K562 (cell line): ENCODE results near the gene SPNS2. TPM values are rescaled to one million over a fixed set of nuclear protein-coding genes. Genes with fewer than 3 reads are reported as not detected.
"Not testable (repeated sequence)": the region's sequence is repeated elsewhere in the genome, so short reads cannot be mapped to it uniquely, and the experiment has no call there.

ENCODE experiments used
- ATAC-seq: fragments of 200-7000 bp; cut with Tn5 transposase; 3 replicates; pipeline ENCODE4 v1.9.1; 2020; ENCODE audit warnings: moderate library complexity
- BruUV-seq: library from RNA; stranded (reverse); fragments of 400-500 nt; replicated peaks from 2 replicates; lab custom pipeline; 2021; lab: Mats Ljungman, UMichigan
- CTCF ChIA-PET: fragments of 300-600 bp; formaldehyde crosslinking; extraction: SDS; loops from one replicate; lab custom pipeline; 2021; ENCODE audit warnings: low intra/inter-chr PET ratio; lab: Yijun Ruan, JAX
- POLR2A ChIA-PET: fragments of 300-600, 350-650 bp; sonication (Branson Sonifier 250); formaldehyde crosslinking; extraction: SDS; loops from one replicate; lab custom pipeline; 2021; ENCODE audit warnings: antibody characterized with exemption, inconsistent platforms; lab: Yijun Ruan, JAX
- DNase-seq, 4 experiments: peaks; one replicate each; pipeline versions ENCODE4 v3.0.0 to v3.0.0-alpha.2; 2011 to 2018; ENCODE audit warnings: low spot score in 3 of 4, mixed read lengths in 3 of 4; ENCODE audit errors: extremely low read depth in 1 of 4
- FAIRE-seq: peaks from 2 replicates; lab custom pipeline; 2011; peaks lifted over from hg19 to GRCh38; lab: Jason Lieb, UNC
- H2AFZ ChIP-seq: 2 replicates; pipeline ENCODE4 v1.6.0; 2011; ENCODE audit warnings: low read depth, low read length, control low read depth, inconsistent platforms
- H3K27ac ChIP-seq: fragments of 200-600 bp; 3 replicates; pipeline ENCODE4 v1.8.0; 2011; ENCODE audit warnings: low read depth, mild to moderate bottlenecking, control low read depth, inconsistent platforms, low read length, moderate library complexity, mixed read lengths; ENCODE audit errors: extremely low read depth
- H3K27me3 ChIP-seq, 2 experiments: fragments of 300-600 bp in 1 of 2; 2 replicates in 1 of 2; 3 replicates in 1 of 2; pipeline versions ENCODE4 v1.6.0 to v1.8.0; 2011; ENCODE audit warnings: inconsistent platforms in 2 of 2, low read length in 2 of 2, mild to moderate bottlenecking in 1 of 2, mixed read lengths in 1 of 2, moderate library complexity in 1 of 2; ENCODE audit not compliant: control insufficient read depth in 2 of 2, insufficient read depth in 2 of 2
- H3K36me3 ChIP-seq: fragments of 300-600 bp; 3 replicates; pipeline ENCODE4 v1.8.0; 2011; ENCODE audit warnings: mild to moderate bottlenecking, low read length, inconsistent platforms; ENCODE audit not compliant: control insufficient read depth, insufficient read depth
- H3K4me1 ChIP-seq, 2 experiments: fragments of 200-600 bp in 1 of 2; replicated peaks in 1 of 2; 2 replicates in 1 of 2; 3 replicates in 1 of 2; pipeline versions ENCODE4 v1.5.1 to v1.8.0; 2011; ENCODE audit warnings: inconsistent platforms in 2 of 2, low read length in 2 of 2, mild to moderate bottlenecking in 1 of 2, mixed read lengths in 1 of 2, moderate library complexity in 1 of 2; ENCODE audit not compliant: control insufficient read depth in 2 of 2, insufficient read depth in 2 of 2
- H3K4me2 ChIP-seq: 2 replicates; pipeline ENCODE4 v1.6.1; 2011; ENCODE audit warnings: low read length, control low read depth, inconsistent platforms, mixed read lengths; ENCODE audit not compliant: insufficient read depth
- H3K4me3 ChIP-seq: fragments of 200-600 bp; sonication (generic), shearing (Covaris generic); 2 replicates; pipeline ENCODE4 v1.5.1; 2016; ENCODE audit warnings: control low read depth, inconsistent platforms
- H3K79me2 ChIP-seq: fragments of 200-600 bp; 3 replicates; pipeline ENCODE4 v1.8.0; 2011; ENCODE audit warnings: low read length, inconsistent platforms; ENCODE audit not compliant: control insufficient read depth, insufficient read depth
- H3K9ac ChIP-seq, 2 experiments: 2 replicates each; pipeline versions ENCODE4 v1.6.0 to v1.6.1; 2011; ENCODE audit warnings: low read depth in 2 of 2, low read length in 2 of 2, control low read depth in 1 of 2, inconsistent platforms in 1 of 2, mild to moderate bottlenecking in 1 of 2, mixed read lengths in 1 of 2; ENCODE audit not compliant: insufficient read depth in 1 of 2
- H3K9me1 ChIP-seq: one replicate; pipeline ENCODE4 v1.6.0; 2011; ENCODE audit warnings: inconsistent platforms, mild to moderate bottlenecking, low read length, moderate library complexity; ENCODE audit not compliant: control insufficient read depth, insufficient read depth
- H3K9me3 ChIP-seq: replicated peaks from 2 replicates; pipeline ENCODE4 v1.5.1; 2011; ENCODE audit warnings: low read depth, low read length, inconsistent platforms; ENCODE audit not compliant: control insufficient read depth, insufficient read depth
- H4K20me1 ChIP-seq: replicated peaks from 2 replicates; pipeline ENCODE4 v1.6.1; 2011; ENCODE audit warnings: low read length, inconsistent platforms, mixed read lengths; ENCODE audit not compliant: control insufficient read depth, insufficient read depth
- WGBS: fragments of 100-300 bp; shearing (Covaris generic); methylation state at CpG from one replicate; pipeline ENCODE4 v1.1.6; 2016; ENCODE audit warnings: low coverage, mixed read lengths; ENCODE audit not compliant: insufficient coverage; ENCODE audit errors: missing lambda C conversion rate; 5-methylcytosine and 5-hydroxymethylcytosine counted together
- in situ Hi-C: fragments of 300-500 bp; cut with MboI; formaldehyde crosslinking; loops from 4 replicates; pipeline ENCODE4 v1.15.0; 2018; ENCODE audit warnings: inconsistent platforms, mixed read lengths
- intact Hi-C: fragments of 100-400 bp; cut with micrococcal nuclease; formaldehyde crosslinking; loops from 2 replicates; pipeline ENCODE4 v1.14.2; 2022
- polyA plus RNA-seq, 8 experiments: library from polyadenylated mRNA; depleted of rRNA in 4 of 8; stranded (reverse) in 5 of 8; unstranded in 3 of 8; fragments of >200 nt; fragmentation: Nextera tagmentation in 2 of 8; fragmentation: Illumina TruSeq in 1 of 8; extraction: Ambion mirVana in 2 of 8; extraction: Trizol in 1 of 8; gene quantifications; 2 replicates each; pipeline versions ENCODE4 v1.2.1 to v1.2.3, GENCODE V29; 2011 to 2014; ENCODE audit warnings: inconsistent platforms in 1 of 8, missing spikeins in 1 of 8
- total RNA-seq, 7 experiments: library from RNA; depleted of rRNA in 6 of 7; stranded (reverse); fragments of >200 nt in 6 of 7; fragmentation: Illumina TruSeq in 2 of 7; extraction: Trizol in 2 of 7; gene quantifications; 2 replicates each; pipeline versions ENCODE4 v1.2.1 to v1.2.3, GENCODE V29; 2011 to 2021; ENCODE audit warnings: low replicate concordance in 1 of 7
- TF ChIP-seq, protein P1 (sequence below): fragments of 450-650 bp; formaldehyde crosslinking; conservative IDR thresholded peaks from 2 replicates; pipeline ENCODE4 v1.4.0; 2022; ENCODE audit warnings: mild to moderate bottlenecking, missing genetic modification characterization
- TF ChIP-seq, protein P2 (sequence below): sonication (generic); formaldehyde crosslinking; IDR thresholded peaks from 2 replicates; pipeline ENCODE4 v1.8.0; 2022; ENCODE audit warnings: missing genetic modification reagents, mild to moderate bottlenecking, moderate library complexity, borderline replicate concordance

Gene SPNS2
- total and polyA plus RNA-seq, 9 of the 15 experiments (the other 6 are each of a cell fraction or from before 2014, with no cell fraction given): 0.06 TPM; not detected in 8

DNA sequence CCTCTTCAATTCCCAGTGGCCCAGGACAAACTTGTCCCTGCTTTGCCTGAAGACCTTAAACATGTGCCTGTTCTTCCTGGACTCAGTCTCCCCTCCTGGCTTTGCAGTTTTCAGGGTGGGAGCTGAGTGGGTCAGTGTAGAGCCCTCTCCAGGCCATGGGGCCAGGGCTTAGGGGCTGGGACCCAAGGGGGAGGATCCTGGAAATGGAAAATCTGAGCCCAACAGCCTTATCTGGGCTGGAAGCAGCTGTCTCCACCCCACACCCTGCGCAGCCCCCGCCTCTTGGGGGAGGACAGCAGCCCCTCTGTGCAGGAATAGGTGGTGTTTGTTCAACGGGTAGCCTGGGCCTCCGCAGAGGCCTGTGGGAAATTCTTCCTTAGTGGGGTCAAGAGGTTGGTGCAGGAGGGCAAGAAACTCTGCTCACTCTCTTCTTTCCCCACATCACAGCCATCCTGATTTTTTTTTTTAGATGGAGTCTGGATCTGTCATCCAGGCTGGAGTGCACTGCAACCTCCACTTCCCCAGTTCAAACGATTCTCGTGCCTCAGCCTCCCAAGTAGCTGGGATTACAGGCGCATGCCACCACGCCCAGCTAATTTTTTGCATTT is 78.8 kb downstream of the SPNS2 start:
- intact Hi-C loops: no loop called here

DNA sequence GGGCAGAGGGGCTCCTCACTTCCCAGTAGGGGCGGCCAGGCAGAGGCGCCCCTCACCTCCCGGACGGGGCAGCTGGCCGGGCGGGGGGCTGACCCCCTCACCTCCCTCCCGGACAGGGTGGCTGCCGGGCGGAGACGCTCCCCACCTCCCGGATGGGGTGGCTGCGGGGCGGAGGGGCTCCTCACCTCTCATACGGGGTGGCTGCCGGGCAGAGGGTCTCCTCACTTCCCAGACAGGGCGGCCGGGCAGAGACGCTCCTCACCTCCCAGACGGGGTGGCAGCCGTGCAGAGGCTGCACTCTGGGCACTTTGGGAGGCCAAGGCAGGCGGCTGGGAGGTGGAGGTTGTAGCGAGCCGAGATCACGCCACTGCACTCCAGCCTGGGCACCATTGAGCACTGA is 79.7 kb downstream of the SPNS2 start:
- CTCF ChIA-PET, H2AFZ ChIP-seq, H3K4me3 ChIP-seq, FAIRE-seq, intact Hi-C loops, H3K9me1 ChIP-seq, H4K20me1 ChIP-seq, H3K4me2 ChIP-seq, POLR2A ChIA-PET, BruUV-seq, H3K79me2 ChIP-seq, H3K27ac ChIP-seq, H3K36me3 ChIP-seq, H3K9ac ChIP-seq, DNase-seq, H3K9me3 ChIP-seq, in situ Hi-C loops, ATAC-seq: not testable (repeated sequence)
- no CpG with 5 or more reads among the region's 24 CpGs for WGBS
- peaks cover 7 to 66% of the 10 kb centered on the region in 2 experiments for H3K27me3 ChIP-seq
- peaks cover 0 to 12% of the 10 kb centered on the region in 2 experiments; a peak in 2 of 5 replicates for H3K4me1 ChIP-seq

More for the DNA sequence above, 78.8 kb downstream of the SPNS2 start:
- no peaks in the 10 kb centered on the region for H3K9me3 ChIP-seq
- WGBS: 5% methylated on average over 8 of the region's 8 CpGs
- DNase-seq: no peak
- H3K4me1 ChIP-seq: peaks cover 0 to 12% of the 10 kb centered on the region in 2 experiments; a peak in 2 of 5 replicates
- no peaks in the 10 kb centered on the region for H3K79me2 ChIP-seq
- H3K4me2 ChIP-seq: no peak overlapping the region
- H3K27me3 ChIP-seq: peaks cover 3 to 57% of the 10 kb centered on the region in 2 experiments
- H3K27ac ChIP-seq: no peak overlapping the region
- TF ChIP-seq, protein P1, sequence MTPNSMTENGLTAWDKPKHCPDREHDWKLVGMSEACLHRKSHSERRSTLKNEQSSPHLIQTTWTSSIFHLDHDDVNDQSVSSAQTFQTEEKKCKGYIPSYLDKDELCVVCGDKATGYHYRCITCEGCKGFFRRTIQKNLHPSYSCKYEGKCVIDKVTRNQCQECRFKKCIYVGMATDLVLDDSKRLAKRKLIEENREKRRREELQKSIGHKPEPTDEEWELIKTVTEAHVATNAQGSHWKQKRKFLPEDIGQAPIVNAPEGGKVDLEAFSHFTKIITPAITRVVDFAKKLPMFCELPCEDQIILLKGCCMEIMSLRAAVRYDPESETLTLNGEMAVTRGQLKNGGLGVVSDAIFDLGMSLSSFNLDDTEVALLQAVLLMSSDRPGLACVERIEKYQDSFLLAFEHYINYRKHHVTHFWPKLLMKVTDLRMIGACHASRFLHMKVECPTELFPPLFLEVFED: no peak
- TF ChIP-seq, protein P2, sequence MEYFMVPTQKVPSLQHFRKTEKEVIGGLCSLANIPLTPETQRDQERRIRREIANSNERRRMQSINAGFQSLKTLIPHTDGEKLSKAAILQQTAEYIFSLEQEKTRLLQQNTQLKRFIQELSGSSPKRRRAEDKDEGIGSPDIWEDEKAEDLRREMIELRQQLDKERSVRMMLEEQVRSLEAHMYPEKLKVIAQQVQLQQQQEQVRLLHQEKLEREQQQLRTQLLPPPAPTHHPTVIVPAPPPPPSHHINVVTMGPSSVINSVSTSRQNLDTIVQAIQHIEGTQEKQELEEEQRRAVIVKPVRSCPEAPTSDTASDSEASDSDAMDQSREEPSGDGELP (CRISPR knock-in tag): peak; percentile 38; the same call in 1 of the 2 replicates
- POLR2A ChIA-PET: no interaction called here
- no peak overlapping the region for H3K9ac ChIP-seq
- ATAC-seq: no peak
- H2AFZ ChIP-seq: no peak overlapping the region
- no peak overlapping the region for H3K4me3 ChIP-seq
- no peaks in the 10 kb centered on the region for H4K20me1 ChIP-seq
- no TSS peak for BruUV-seq
- H3K9me1 ChIP-seq: no peaks in the 10 kb centered on the region
- no peaks in the 10 kb centered on the region for H3K36me3 ChIP-seq
- in situ Hi-C loops: no loop called here
- CTCF ChIA-PET: no interaction called here
- no peak for FAIRE-seq
